NCI-H526 (cell line): ENCODE results near the gene LMCD1.

Experiments
- DNase-seq, 2 experiments: peaks; one replicate each; lab custom pipeline; 2025; lab: John Stamatoyannopoulos, UW

The LMCD1 gene

GRCh38 chr3:8536096-8537056 lies 34.8 kb downstream of the LMCD1 start:
- no peak for DNase-seq

GRCh38 chr3:8537440-8537839 lies 35.8 kb downstream of the LMCD1 start:
- no peak for DNase-seq

DNA sequence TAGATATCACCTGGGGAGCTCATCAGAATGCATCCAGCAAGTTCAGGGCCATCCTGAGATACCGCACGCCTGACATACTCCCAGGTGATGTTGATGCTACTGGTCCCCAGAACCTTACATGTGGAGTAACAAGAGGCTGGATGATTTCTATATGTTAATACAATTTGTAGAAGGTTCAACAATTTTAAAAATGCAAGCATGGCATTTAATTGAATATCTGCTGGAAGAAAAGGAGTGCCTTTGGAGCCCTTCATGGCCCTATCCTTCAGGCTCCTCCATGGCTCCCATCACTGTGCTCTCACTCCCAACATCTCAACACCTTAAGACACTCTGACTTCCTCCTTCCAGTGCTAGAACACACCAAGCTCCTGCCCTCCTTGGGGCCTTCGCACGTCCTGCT lies 36.6 kb downstream of the LMCD1 start:
- DNase-seq = no peak

DNA sequence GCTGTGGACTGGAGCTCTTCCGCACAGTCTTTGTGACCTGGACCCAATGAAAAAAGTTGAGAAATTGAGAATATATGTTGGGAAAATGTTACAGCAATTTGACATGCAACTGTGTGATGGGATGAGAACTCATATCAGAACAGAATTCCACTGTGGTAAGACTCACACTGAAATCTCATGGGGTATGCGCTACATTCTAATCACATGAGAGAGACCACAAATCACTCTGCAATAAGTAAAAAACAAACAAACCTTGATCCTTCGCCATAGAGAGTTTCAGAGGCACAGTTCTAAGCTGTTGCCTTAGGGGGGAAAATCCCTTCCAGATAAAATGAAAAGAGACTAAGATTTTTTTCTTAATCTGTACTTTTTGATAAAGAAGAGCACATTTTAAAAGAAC lies 37.3 kb downstream of the LMCD1 start:
- DNase-seq = no peak

- no peak for DNase-seq
Observed at GRCh38 chr3:8539419-8539818, 37.8 kb downstream of the LMCD1 start.

DNA sequence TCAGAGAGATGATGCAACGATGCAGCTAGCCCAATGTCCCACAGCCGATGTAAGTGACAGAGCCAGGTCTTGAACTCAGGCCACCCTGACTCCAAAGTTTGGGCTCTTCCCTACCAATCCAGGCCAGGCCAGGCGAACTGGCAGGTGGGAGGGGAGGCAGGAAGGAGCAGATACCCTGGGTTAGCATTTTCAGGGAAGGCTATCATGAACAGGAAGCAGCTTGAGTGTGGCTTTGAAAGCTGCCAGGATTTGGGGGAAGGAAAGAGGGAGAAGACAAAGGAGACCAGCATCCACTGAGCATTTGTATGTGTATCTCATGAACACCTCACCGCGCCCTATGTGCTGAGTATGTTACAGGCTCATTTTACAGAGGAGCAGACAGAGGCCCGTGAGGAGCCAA lies 38.8 kb downstream of the LMCD1 start:
- no peak for DNase-seq

- DNase-seq = no peak
Observed at GRCh38 chr3:8541486-8541885, 39.9 kb downstream of the LMCD1 start.

DNA sequence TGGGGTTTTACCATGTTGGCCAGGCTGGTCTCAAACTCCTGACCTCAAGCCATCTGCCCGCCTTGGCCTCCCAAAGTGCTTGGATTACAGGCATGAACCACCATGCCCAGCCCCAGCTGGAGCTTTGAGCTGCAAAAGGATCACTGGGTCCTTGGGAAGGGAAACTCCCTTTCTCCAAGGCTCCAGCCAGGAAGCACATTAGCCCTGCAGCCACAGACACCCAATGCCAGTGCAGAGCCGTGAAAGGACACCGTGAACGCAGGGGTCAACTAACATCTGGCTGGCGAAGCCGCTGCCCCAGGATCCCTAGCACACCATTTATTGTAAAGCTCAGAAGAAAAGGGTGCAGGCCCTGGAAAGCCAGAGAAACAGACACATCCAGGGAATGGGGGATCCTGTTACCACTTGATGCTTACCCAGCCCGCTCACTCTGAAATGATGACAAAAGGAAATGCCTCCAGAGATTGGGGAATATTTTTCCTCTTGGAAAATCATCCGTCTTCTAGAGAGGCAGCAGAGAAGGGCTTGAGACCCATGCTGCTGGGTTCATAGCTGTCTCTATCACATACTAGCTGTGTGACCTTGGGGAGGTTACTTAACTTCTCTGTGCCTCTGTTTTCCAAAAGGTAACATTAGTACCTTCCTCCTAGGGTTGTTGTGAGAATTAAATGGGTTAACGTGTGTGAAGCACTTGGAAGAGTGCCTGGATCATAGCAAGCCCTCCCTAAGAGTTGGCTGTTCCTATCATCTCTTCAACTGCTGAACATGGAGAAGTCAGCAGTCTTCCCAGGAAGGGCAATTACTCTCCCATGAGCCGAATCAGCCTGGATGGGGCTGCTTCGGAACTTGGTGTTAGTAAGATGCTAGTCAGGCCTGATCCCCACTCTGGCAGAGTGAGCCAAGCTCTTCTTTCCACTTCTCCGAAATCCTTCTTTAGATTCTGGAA lies 40.8 kb downstream of the LMCD1 start:
- no peak for DNase-seq

- DNase-seq = no peak
Observed at GRCh38 chr3:8546609-8547008, 45.0 kb downstream of the LMCD1 start.

DNA sequence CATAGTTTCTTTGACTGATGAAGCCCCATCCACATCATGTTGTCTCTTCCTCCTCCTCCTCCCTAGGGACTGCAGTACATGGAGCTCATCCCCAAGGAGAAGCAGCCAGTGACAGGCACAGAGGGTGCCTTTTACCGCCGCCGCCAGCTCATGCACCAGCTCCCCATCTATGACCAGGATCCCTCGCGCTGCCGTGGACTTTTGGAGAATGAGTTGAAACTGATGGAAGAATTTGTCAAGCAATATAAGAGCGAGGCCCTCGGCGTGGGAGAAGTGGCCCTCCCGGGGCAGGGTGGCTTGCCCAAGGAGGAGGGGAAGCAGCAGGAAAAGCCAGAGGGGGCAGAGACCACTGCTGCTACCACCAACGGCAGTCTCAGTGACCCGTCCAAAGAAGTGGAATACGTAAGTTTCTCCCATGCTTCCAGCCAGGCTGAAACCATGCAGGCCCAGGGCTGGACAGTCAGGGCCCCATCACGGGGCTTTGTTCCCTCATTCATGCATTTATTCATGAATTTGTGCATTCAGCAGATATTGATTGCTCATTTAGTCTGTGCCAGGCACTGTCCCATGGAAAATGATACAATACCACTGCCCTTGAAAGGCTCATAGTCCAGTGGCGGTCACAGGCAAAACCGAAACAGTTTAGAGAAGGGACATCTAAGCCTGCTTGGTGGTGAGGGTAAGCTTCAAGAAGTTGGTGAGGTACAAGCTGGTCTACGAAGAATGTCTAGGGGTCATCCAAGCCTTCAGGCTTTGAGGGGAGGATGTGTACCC lies 47.1 kb downstream of the LMCD1 start:
- no peak for DNase-seq

DNA sequence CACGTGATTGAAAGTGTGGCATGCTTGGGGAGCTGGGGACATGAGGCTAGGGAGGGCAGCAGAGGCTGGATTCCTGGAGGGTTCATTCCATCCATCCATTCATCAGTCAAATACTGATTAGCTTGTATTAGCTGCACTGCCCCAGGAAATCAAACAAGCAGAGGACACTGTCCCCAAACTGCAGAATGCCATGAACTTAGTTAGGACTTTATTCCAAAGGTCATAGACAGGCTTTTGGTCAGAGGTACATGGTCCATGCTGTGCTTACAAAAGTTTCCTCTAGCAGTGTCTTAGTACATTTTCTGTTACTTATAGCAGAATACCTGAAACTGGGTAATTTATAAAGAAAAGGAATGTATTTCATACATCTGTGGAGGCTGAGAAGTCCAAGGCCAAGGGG lies 47.7 kb downstream of the LMCD1 start:
- no peak for DNase-seq

DNA sequence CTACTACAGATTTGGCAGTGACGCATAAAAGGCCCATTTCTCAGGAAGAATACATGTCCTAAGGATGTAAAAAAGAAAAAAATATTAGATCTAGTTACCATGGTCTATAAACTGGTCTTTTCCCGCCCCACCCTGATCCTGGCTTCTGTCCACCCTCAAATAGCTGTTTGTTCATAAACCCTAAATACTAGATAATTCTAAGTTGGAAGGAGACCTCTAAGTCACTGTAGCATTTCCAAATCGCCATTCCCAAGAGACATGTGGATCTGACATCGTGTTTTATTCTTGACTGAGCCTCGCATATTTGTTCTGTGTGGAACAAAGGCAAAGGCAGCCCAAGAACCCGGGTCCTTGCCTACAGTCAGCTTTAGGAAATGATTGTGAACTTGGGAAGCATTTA lies 49.0 kb downstream of the LMCD1 start:
- DNase-seq = no peak

DNA sequence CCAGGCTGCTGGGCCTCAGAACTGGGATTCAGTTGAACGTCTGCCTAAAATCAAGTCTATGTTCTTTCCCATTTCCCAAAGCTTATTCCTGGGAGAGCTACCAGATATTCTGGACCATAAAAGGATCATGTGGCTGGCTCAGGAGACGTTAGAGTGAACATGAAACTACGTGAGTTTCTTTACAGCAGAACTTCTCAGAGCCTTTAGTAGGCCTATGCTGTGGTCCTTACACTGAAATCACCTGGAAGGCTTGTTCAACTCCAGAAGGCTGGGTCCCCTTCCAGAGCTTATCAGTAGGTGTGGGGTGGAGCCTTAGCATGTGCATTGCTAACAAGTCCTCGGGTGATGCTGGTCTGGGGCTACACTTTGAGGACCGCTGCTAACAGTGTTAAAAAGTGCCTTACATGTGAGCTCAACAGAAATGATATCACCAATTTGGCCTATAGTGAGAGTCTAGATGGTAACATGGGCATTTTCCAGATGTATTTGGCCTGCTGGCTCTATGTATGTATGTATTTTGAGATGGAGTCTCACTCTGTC lies 50.7 kb downstream of the LMCD1 start:
- no peak for DNase-seq

GRCh38 chr3:8553405-8553804 lies 51.8 kb downstream of the LMCD1 start:
- DNase-seq = no peak

GRCh38 chr3:8554696-8555095 lies 53.1 kb downstream of the LMCD1 start:
- no peak for DNase-seq

- peak in 1 of 2 experiments; percentile 30 for DNase-seq
Observed at GRCh38 chr3:8555113-8555661, 53.6 kb downstream of the LMCD1 start.

DNA sequence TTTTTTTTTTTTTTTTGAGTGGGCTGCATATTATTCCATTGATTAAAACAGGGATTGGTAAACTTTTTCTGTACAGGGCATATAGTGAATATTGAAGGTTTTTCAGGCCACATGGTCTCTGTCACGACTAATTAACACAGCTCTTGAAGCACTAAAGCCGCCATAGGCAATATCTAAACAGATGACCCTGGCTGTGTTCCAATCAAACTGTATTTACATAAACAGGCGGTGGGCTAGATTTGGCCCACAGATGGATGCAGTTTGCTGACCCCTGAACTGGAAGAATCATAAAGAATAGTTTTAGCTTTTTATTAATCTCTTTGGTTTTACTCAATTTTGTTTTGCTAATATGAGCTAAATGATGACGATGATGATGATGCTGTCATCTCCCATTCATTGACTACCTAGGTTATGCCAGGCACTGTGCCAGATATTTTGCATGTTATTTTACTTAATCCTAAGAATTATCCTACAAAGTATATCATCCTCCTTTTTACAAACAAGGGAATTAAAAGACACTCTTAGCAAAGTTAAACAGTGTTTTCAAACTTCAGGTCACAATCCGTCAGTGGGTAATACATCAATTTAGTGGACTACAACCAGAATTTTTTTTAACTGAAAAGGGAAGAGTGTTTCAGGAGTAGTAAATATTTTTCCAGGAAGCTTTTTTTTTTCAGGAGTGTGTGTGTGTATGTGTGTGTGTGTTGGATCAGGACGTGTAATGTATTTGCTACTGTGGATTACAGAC lies 54.3 kb downstream of the LMCD1 start:
- DNase-seq = peak; percentile 29 to 62

DNA sequence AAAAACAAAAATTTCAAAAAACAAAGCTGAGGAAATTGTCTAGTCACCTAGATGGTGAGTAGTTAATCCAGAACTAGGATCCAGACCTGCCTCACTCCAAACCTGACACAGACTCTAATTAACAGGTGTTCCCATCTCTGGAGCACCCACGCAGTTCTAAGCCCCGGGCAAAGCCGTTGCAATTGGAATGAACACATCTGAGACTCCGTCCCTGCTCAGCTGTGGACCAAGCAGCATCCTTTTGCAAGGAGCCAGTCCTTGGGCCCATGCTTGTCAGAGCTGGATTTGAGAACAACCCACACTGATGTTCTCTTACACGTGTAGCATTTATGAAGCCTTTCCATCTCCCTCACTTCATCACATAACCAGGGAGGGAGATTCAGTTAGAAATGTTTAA lies 54.8 kb downstream of the LMCD1 start:
- DNase-seq = peak in 1 of 2 experiments; percentile 23

DNA sequence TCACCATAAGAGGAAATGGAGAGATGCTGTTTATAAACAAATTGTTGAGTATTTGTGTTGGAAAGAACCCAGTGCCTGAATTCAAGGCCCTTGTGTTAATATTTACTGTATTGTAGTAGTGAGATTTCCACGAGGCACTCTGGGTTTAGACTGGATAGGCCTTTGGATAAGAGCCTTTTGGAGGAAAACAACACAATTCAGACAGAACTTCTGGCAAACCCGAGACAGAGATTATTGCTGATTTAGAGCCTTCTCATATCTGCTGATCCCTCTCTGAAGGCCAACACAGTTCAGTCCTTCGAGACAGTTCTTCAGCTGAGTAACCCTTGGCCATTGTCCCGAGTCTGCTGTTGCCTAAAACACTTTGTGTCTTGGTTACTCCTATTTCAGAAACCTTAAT lies 55.7 kb downstream of the LMCD1 start:
- DNase-seq = no peak

GRCh38 chr3:8558645-8559044 lies 57.0 kb downstream of the LMCD1 start:
- DNase-seq = no peak

- DNase-seq = no peak
Observed at GRCh38 chr3:8559351-8559750, 57.7 kb downstream of the LMCD1 start.
